ENCODE data around the gene MYO7B.
"Not testable (repeated sequence)": the region's sequence is repeated elsewhere in the genome, so short reads cannot be mapped to it uniquely, and the experiment has no call there.

MYO7B gene

GRCh38 chr2:127532296-127532695 is 3.2 kb upstream of the MYO7B start:
- Histone ChIP-seq H3K36me3 (ENCODE audit: control insufficient read depth, insufficient read depth, low read length) (no peaks in the 10 kb centered on the region), H3K27me3 (ENCODE audit: control insufficient read depth, insufficient read depth, low read length) (no peaks in the 10 kb centered on the region), H3K4me1 (ENCODE audit: control insufficient read depth, insufficient read depth, low read length) (peaks cover 1% of the 10 kb centered on the region; the same call in 1 of the 2 replicates), H3K27ac (ENCODE audit: low read length) (no peak overlapping the region), H3K4me3 (ENCODE audit: low read length) (no peak overlapping the region), H3K9me3 (ENCODE audit: control insufficient read depth, insufficient read depth, low read length) (no peaks in the 10 kb centered on the region)
- no CpG with 5 or more reads among the region's 8 CpGs for WGBS (ENCODE audit: insufficient coverage, insufficient read length)
- DNase-seq (ENCODE audit: low read depth, low spot score): no peak

- no peak overlapping the region for H3K4me3 ChIP-seq (ENCODE audit: low read length)
- DNase-seq (ENCODE audit: low read depth, low spot score): no peak
- H3K27ac ChIP-seq (ENCODE audit: low read length): no peak overlapping the region
- WGBS (ENCODE audit: insufficient coverage, insufficient read length): no CpG with 5 or more reads among the region's 6 CpGs
- H3K9me3 ChIP-seq (ENCODE audit: control insufficient read depth, insufficient read depth, low read length): no peaks in the 10 kb centered on the region
- no peaks in the 10 kb centered on the region for H3K27me3 ChIP-seq (ENCODE audit: control insufficient read depth, insufficient read depth, low read length)
- no peaks in the 10 kb centered on the region for H3K36me3 ChIP-seq (ENCODE audit: control insufficient read depth, insufficient read depth, low read length)
- no peaks in the 10 kb centered on the region for H3K4me1 ChIP-seq (ENCODE audit: control insufficient read depth, insufficient read depth, low read length)
Observed at GRCh38 chr2:127535918-127536317, 435 bp downstream of the MYO7B start.

- H3K27ac ChIP-seq (ENCODE audit: low read length): no peak overlapping the region
- no peaks in the 10 kb centered on the region for H3K9me3 ChIP-seq (ENCODE audit: control insufficient read depth, insufficient read depth, low read length)
- no CpG with 5 or more reads among the region's 7 CpGs for WGBS (ENCODE audit: insufficient coverage, insufficient read length)
- no peaks in the 10 kb centered on the region for H3K4me1 ChIP-seq (ENCODE audit: control insufficient read depth, insufficient read depth, low read length)
- no peak for DNase-seq (ENCODE audit: low read depth, low spot score)
- H3K36me3 ChIP-seq (ENCODE audit: control insufficient read depth, insufficient read depth, low read length): no peaks in the 10 kb centered on the region
- no peaks in the 10 kb centered on the region for H3K27me3 ChIP-seq (ENCODE audit: control insufficient read depth, insufficient read depth, low read length)
- H3K4me3 ChIP-seq (ENCODE audit: low read length): no peak overlapping the region
Observed at GRCh38 chr2:127536707-127537541, 1.4 kb downstream of the MYO7B start.

- H3K27ac ChIP-seq (ENCODE audit: low read length): no peak overlapping the region
- WGBS (ENCODE audit: insufficient coverage, insufficient read length): no CpG with 5 or more reads among the region's 5 CpGs
- no peaks in the 10 kb centered on the region for H3K36me3 ChIP-seq (ENCODE audit: control insufficient read depth, insufficient read depth, low read length)
- no peaks in the 10 kb centered on the region for H3K4me1 ChIP-seq (ENCODE audit: control insufficient read depth, insufficient read depth, low read length)
- no peak for DNase-seq (ENCODE audit: low read depth, low spot score)
- no peak overlapping the region for H3K4me3 ChIP-seq (ENCODE audit: low read length)
- no peaks in the 10 kb centered on the region for H3K27me3 ChIP-seq (ENCODE audit: control insufficient read depth, insufficient read depth, low read length)
- H3K9me3 ChIP-seq (ENCODE audit: control insufficient read depth, insufficient read depth, low read length): no peaks in the 10 kb centered on the region
Observed at GRCh38 chr2:127537644-127538043, 2.2 kb downstream of the MYO7B start.

GRCh38 chr2:127541809-127542208 is 6.3 kb downstream of the MYO7B start:
- Histone ChIP-seq H3K27ac (ENCODE audit: low read length) (no peak overlapping the region), H3K4me1 (ENCODE audit: control insufficient read depth, insufficient read depth, low read length) (no peaks in the 10 kb centered on the region), H3K9me3 (ENCODE audit: control insufficient read depth, insufficient read depth, low read length) (no peaks in the 10 kb centered on the region), H3K27me3 (ENCODE audit: control insufficient read depth, insufficient read depth, low read length) (no peaks in the 10 kb centered on the region), H3K4me3 (ENCODE audit: low read length) (no peak overlapping the region), H3K36me3 (ENCODE audit: control insufficient read depth, insufficient read depth, low read length) (no peaks in the 10 kb centered on the region)
- no peak for DNase-seq (ENCODE audit: low read depth, low spot score)
- no CpG with 5 or more reads among the region's 7 CpGs for WGBS (ENCODE audit: insufficient coverage, insufficient read length)

GRCh38 chr2:127542231-127542630 is 6.7 kb downstream of the MYO7B start:
- Histone ChIP-seq H3K36me3 (ENCODE audit: control insufficient read depth, insufficient read depth, low read length) (no peaks in the 10 kb centered on the region), H3K4me1 (ENCODE audit: control insufficient read depth, insufficient read depth, low read length) (no peaks in the 10 kb centered on the region), H3K27me3 (ENCODE audit: control insufficient read depth, insufficient read depth, low read length) (no peaks in the 10 kb centered on the region), H3K9me3 (ENCODE audit: control insufficient read depth, insufficient read depth, low read length) (no peaks in the 10 kb centered on the region), H3K4me3 (ENCODE audit: low read length) (no peak overlapping the region), H3K27ac (ENCODE audit: low read length) (no peak overlapping the region)
- no peak for DNase-seq (ENCODE audit: low read depth, low spot score)
- WGBS (ENCODE audit: insufficient coverage, insufficient read length): no CpG with 5 or more reads among the region's 3 CpGs

GRCh38 chr2:127543013-127543501 is 7.6 kb downstream of the MYO7B start:
- H3K9me3 ChIP-seq (ENCODE audit: control insufficient read depth, insufficient read depth, low read length); H3K4me3 ChIP-seq (ENCODE audit: low read length); H3K27ac ChIP-seq (ENCODE audit: low read length); H3K36me3 ChIP-seq (ENCODE audit: control insufficient read depth, insufficient read depth, low read length); H3K4me1 ChIP-seq (ENCODE audit: control insufficient read depth, insufficient read depth, low read length); H3K27me3 ChIP-seq (ENCODE audit: control insufficient read depth, insufficient read depth, low read length); DNase-seq (ENCODE audit: low read depth, low spot score): not testable (repeated sequence)
- no CpG with 5 or more reads among the region's 8 CpGs for WGBS (ENCODE audit: insufficient coverage, insufficient read length)

GRCh38 chr2:127545189-127545588 is 9.7 kb downstream of the MYO7B start:
- H3K36me3 ChIP-seq (ENCODE audit: control insufficient read depth, insufficient read depth, low read length): no peaks in the 10 kb centered on the region
- no CpG with 5 or more reads among the region's 6 CpGs for WGBS (ENCODE audit: insufficient coverage, insufficient read length)
- H3K27me3 ChIP-seq (ENCODE audit: control insufficient read depth, insufficient read depth, low read length): no peaks in the 10 kb centered on the region
- no peak for DNase-seq (ENCODE audit: low read depth, low spot score)
- no peaks in the 10 kb centered on the region for H3K9me3 ChIP-seq (ENCODE audit: control insufficient read depth, insufficient read depth, low read length)
- no peak overlapping the region for H3K4me3 ChIP-seq (ENCODE audit: low read length)
- no peaks in the 10 kb centered on the region for H3K4me1 ChIP-seq (ENCODE audit: control insufficient read depth, insufficient read depth, low read length)
- no peak overlapping the region for H3K27ac ChIP-seq (ENCODE audit: low read length)

- Histone ChIP-seq H3K36me3 (ENCODE audit: control insufficient read depth, insufficient read depth, low read length) (no peaks in the 10 kb centered on the region), H3K27me3 (ENCODE audit: control insufficient read depth, insufficient read depth, low read length) (no peaks in the 10 kb centered on the region), H3K9me3 (ENCODE audit: control insufficient read depth, insufficient read depth, low read length) (no peaks in the 10 kb centered on the region), H3K4me1 (ENCODE audit: control insufficient read depth, insufficient read depth, low read length) (no peaks in the 10 kb centered on the region), H3K27ac (ENCODE audit: low read length) (no peak overlapping the region), H3K4me3 (ENCODE audit: low read length) (no peak overlapping the region)
- DNase-seq (ENCODE audit: low read depth, low spot score): no peak
- WGBS (ENCODE audit: insufficient coverage, insufficient read length): no CpG with 5 or more reads among the region's 1 CpG
Observed at GRCh38 chr2:127545796-127546195, 10.3 kb downstream of the MYO7B start.

GRCh38 chr2:127546797-127547196 is 11.3 kb downstream of the MYO7B start:
- no peaks in the 10 kb centered on the region for H3K27me3 ChIP-seq (ENCODE audit: control insufficient read depth, insufficient read depth, low read length)
- H3K27ac ChIP-seq (ENCODE audit: low read length): no peak overlapping the region
- 100% methylated on average over 1 of the region's 3 CpGs for whole genome bisulfite sequencing (ENCODE audit: insufficient coverage, insufficient read length)
- DNase-seq (ENCODE audit: low read depth, low spot score): no peak
- no peaks in the 10 kb centered on the region for H3K9me3 ChIP-seq (ENCODE audit: control insufficient read depth, insufficient read depth, low read length)
- H3K4me3 ChIP-seq (ENCODE audit: low read length): no peak overlapping the region
- H3K4me1 ChIP-seq (ENCODE audit: control insufficient read depth, insufficient read depth, low read length): no peaks in the 10 kb centered on the region
- H3K36me3 ChIP-seq (ENCODE audit: control insufficient read depth, insufficient read depth, low read length): no peaks in the 10 kb centered on the region

Measured in iPS DF 6.9 (cell line).